Forelimb muscle (tissue), 1 donor: ENCODE results near the gene DDX49. TPM values are rescaled to one million over a fixed set of nuclear protein-coding genes. Genes with fewer than 3 reads are reported as not detected.
"Not testable (repeated sequence)": the region's sequence is repeated elsewhere in the genome, so short reads cannot be mapped to it uniquely, and the experiment has no call there.

Experiments used
- DNase-seq: peaks from one replicate; pipeline ENCODE4 v3.0.0-alpha.2; 2013; ENCODE audit warnings: low read depth
- polyA plus RNA-seq: library from polyadenylated mRNA; unstranded; fragments of 120-200 nt; gene quantifications from one replicate; pipeline ENCODE4 v1.2.1, GENCODE V29; 2013; ENCODE audit not compliant: insufficient read length

DDX49 gene
- polyA plus RNA-seq, 1 donor, result 36.0 TPM

- DNase-seq, result no peak
These were observed 23.6 kb upstream of the DDX49 start, which contains the start of gene CERS1 for GRCh38 chr19:18895824-18896341. TSS of gene CERS1 (minus strand) at chr19:18896158. CDS start at chr19:18896072, 86 bp downstream.

- DNase-seq, result no peak
These were observed 23.1 kb upstream of the DDX49 start for GRCh38 chr19:18896421-18896841.

- no peak for DNase-seq
These were observed 22.2 kb upstream of the DDX49 start for GRCh38 chr19:18897094-18898029.

- no peak for DNase-seq
These were observed 21.4 kb upstream of the DDX49 start for GRCh38 chr19:18898081-18898606.

GRCh38 chr19:18898607-18899408, 20.7 kb upstream of the DDX49 start:
- no peak for DNase-seq

- no peak for DNase-seq
These were observed 19.6 kb upstream of the DDX49 start for GRCh38 chr19:18899624-18900560.

- no peak for DNase-seq
These were observed 18.6 kb upstream of the DDX49 start for GRCh38 chr19:18900700-18901481.

GRCh38 chr19:18901491-18901890, 18.0 kb upstream of the DDX49 start:
- no peak for DNase-seq

- DNase-seq, result not testable (repeated sequence)
These were observed 17.0 kb upstream of the DDX49 start for GRCh38 chr19:18902519-18902918.

GRCh38 chr19:18903156-18904037, 16.1 kb upstream of the DDX49 start:
- no peak for DNase-seq

- no peak for DNase-seq
These were observed 15.0 kb upstream of the DDX49 start for GRCh38 chr19:18904334-18905057.

GRCh38 chr19:18905058-18905456, 14.5 kb upstream of the DDX49 start:
- DNase-seq, result no peak

GRCh38 chr19:18905513-18906236, 13.8 kb upstream of the DDX49 start:
- DNase-seq, result no peak

GRCh38 chr19:18906605-18907519, 12.7 kb upstream of the DDX49 start:
- no peak for DNase-seq

GRCh38 chr19:18908917-18909619, 10.4 kb upstream of the DDX49 start:
- no peak for DNase-seq

GRCh38 chr19:18910010-18910409, 9.5 kb upstream of the DDX49 start:
- DNase-seq, result no peak
